ENCODE data around the gene ACSBG1. TPM values are rescaled to one million over a fixed set of nuclear protein-coding genes. Genes with fewer than 3 reads are reported as not detected.

Gene ACSBG1
- total RNA-seq, 1 donor from 2014 or later, result 1.2 TPM

DNA sequence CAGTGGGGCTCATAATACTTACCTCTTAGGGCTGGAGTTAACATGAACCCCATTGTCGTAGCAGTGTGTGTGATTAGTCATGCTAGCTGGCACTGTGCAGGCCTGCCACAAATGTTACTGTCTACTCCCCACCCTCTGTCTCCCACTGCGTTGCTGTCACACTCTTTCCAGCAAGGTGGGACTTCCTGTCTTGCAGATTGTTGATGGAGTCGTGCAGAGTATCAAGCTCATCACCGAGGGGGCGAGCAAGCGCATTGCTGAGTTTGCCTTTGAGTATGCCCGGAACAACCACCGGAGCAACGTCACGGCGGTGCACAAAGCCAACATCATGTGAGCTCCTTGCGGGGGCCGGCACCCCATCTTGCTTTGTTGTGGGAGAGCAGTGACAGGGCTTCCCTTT, 72.3 kb downstream of the ACSBG1 start:
- Mint-ChIP-seq H3K36me3 (peaks cover 27% of the 10 kb centered on the region), H3K9me3 (no peaks in the 10 kb centered on the region)

DNA sequence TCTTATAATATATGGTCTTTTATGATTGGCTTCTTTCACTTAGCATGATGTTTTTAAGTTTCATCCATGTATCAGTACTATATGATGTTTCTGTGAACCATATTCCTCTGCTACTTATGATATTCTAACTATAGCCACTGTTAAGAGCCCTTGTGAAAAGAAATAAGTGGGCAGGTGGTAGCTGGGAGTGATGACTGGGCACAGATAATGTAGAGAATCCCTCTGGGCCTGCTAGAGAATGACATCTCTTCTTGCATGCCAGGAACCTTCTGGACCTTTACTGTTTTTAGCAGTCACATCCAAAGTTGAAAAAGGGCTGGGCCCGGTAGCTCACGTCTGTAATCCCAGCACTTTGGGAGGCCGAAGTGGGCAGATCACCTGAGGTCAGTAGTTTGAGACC, 75.0 kb downstream of the ACSBG1 start:
- no peak for DNase-seq (ENCODE audit: low spot score in 2 of 2, unreplicated experiment in 2 of 2)

More for the DNA sequence above, 72.3 kb downstream of the ACSBG1 start:
- Mint-ChIP-seq H3K27ac (no peak overlapping the region), H3K27me3 (ENCODE audit: low read depth) (no peaks in the 10 kb centered on the region), H3K4me3 (no peak overlapping the region), H3K4me1 (no peaks in the 10 kb centered on the region)
- TF ChIP-seq, protein P1, sequence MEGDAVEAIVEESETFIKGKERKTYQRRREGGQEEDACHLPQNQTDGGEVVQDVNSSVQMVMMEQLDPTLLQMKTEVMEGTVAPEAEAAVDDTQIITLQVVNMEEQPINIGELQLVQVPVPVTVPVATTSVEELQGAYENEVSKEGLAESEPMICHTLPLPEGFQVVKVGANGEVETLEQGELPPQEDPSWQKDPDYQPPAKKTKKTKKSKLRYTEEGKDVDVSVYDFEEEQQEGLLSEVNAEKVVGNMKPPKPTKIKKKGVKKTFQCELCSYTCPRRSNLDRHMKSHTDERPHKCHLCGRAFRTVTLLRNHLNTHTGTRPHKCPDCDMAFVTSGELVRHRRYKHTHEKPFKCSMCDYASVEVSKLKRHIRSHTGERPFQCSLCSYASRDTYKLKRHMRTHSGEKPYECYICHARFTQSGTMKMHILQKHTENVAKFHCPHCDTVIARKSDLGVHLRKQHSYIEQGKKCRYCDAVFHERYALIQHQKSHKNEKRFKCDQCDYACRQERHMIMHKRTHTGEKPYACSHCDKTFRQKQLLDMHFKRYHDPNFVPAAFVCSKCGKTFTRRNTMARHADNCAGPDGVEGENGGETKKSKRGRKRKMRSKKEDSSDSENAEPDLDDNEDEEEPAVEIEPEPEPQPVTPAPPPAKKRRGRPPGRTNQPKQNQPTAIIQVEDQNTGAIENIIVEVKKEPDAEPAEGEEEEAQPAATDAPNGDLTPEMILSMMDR (IDR thresholded peaks at IDR 0.05; ENCODE audit: unreplicated experiment), result no peak
- no peak for DNase-seq (ENCODE audit: low spot score in 2 of 2, unreplicated experiment in 2 of 2)

DNA sequence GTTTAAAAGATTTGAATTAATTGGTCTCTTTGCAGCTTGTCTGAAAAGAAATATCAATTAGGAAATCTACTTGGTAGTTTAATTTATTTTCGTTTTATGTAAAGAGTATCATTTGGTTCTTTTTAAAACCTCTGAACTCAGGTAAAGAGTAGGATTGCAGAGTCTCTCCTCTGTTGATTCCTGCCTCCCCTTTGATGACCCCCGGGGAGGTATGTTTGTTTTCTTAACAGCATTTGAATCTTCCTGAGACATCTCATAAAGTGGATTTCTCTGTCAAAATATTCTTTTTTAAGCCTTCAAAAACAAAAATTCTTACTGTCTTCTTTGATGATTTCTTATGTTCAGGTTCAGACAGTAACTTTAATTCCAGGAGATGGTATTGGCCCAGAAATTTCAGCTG, 77.2 kb downstream of the ACSBG1 start:
- H3K27ac Mint-ChIP-seq, result no peak overlapping the region

More for the DNA sequence above, 75.0 kb downstream of the ACSBG1 start:
- H3K36me3 Mint-ChIP-seq, result peaks cover 18% of the 10 kb centered on the region
- TF ChIP-seq, protein P1 (IDR thresholded peaks at IDR 0.05; ENCODE audit: unreplicated experiment), result no peak
- no peaks in the 10 kb centered on the region for H3K9me3 Mint-ChIP-seq
- peaks cover 4% of the 10 kb centered on the region for H3K4me1 Mint-ChIP-seq
- no peak overlapping the region for H3K27ac Mint-ChIP-seq
- no peak overlapping the region for H3K4me3 Mint-ChIP-seq
- no peaks in the 10 kb centered on the region for H3K27me3 Mint-ChIP-seq (ENCODE audit: low read depth)

DNA sequence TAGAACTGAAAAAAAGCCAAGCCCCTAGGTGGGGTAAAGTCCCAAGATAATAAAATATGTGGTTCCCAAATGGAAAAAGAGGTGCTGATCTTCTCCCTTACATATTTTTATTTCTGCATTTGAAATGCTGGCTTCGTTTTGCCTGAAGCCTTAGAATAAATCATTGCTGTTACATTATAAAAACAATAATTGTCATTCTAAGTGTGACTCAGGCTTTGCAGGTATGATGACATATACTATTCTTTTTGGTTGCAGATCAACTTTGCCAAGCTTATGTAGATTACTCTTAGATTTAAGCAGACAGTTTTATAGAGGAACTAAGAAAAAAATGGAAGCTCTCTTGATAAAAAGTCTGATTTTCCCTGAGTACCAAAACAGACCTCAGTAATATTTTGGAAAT, 77.7 kb downstream of the ACSBG1 start:
- H3K27ac Mint-ChIP-seq, result no peak overlapping the region
- no peaks in the 10 kb centered on the region for H3K9me3 Mint-ChIP-seq
- H3K4me1 Mint-ChIP-seq, result peaks cover 4% of the 10 kb centered on the region
- DNase-seq (ENCODE audit: low spot score in 2 of 2, unreplicated experiment in 2 of 2), result no peak
- no peak overlapping the region for H3K4me3 Mint-ChIP-seq
- TF ChIP-seq, protein P1 (IDR thresholded peaks at IDR 0.05; ENCODE audit: unreplicated experiment), result no peak
- H3K27me3 Mint-ChIP-seq (ENCODE audit: low read depth), result no peaks in the 10 kb centered on the region
- peaks cover 3% of the 10 kb centered on the region for H3K36me3 Mint-ChIP-seq

More for the DNA sequence above, 77.2 kb downstream of the ACSBG1 start:
- DNase-seq (ENCODE audit: low spot score in 2 of 2, unreplicated experiment in 2 of 2), result no peak
- no peak overlapping the region for H3K4me3 Mint-ChIP-seq
- peaks cover 4% of the 10 kb centered on the region for H3K4me1 Mint-ChIP-seq
- no peaks in the 10 kb centered on the region for H3K9me3 Mint-ChIP-seq
- H3K27me3 Mint-ChIP-seq (ENCODE audit: low read depth), result no peaks in the 10 kb centered on the region
- peaks cover 8% of the 10 kb centered on the region for H3K36me3 Mint-ChIP-seq
- TF ChIP-seq, protein P1 (IDR thresholded peaks at IDR 0.05; ENCODE audit: unreplicated experiment), result no peak

DNA sequence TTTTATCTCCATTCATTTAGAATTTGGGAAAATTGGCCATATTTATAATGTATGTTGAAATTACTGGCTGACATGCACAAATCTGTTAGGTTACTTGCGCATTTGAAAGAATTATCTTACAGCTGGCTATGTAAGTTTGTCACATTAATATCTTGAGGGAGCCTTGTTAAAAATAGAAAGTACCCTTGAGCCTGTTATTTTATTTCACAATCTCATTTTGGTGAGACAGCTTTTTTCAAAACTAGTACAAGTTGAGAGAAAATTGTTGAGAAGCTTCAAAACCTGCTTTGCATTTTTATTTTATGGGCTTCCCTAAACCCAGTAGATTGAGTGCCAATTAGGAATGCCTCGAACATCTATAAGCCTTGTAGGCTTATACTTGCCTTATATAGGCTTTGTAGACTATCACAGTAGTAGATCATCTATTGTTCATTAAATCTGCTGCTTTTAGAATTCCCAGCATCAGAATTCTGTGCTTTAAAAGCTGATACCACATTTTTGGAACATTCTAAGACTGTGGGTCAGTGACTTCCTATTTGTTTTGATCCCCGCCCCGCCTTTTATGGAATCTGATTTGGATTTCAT, 78.9 kb downstream of the ACSBG1 start:
- Mint-ChIP-seq H3K36me3 (peaks cover 1% of the 10 kb centered on the region), H3K4me1 (peaks cover 4% of the 10 kb centered on the region), H3K27ac (peak overlapping the region; percentile 4), H3K27me3 (ENCODE audit: low read depth) (no peaks in the 10 kb centered on the region), H3K9me3 (no peaks in the 10 kb centered on the region), H3K4me3 (no peak overlapping the region)
- no peak for DNase-seq (ENCODE audit: low spot score in 2 of 2, unreplicated experiment in 2 of 2)
- TF ChIP-seq, protein P1 (IDR thresholded peaks at IDR 0.05; ENCODE audit: unreplicated experiment), result no peak

Measured in mesothelial cell of epicardium (in vitro differentiated cells).